ENCODE measurements around the gene LHPP.
"Not testable (repeated sequence)": the region's sequence is repeated elsewhere in the genome, so short reads cannot be mapped to it uniquely, and the experiment has no call there.

LHPP gene

GRCh38 chr10:124609698-124610097 is 148.1 kb downstream of the LHPP start:
- no peak for TF ChIP-seq CTCF (IDR thresholded peaks at IDR 0.05; ENCODE audit: unreplicated experiment in 3 of 3)
- Mint-ChIP-seq H3K4me1 (no peaks in the 10 kb centered on the region), H3K36me3 (ENCODE audit: low read depth) (no peaks in the 10 kb centered on the region), H3K27ac (peak overlapping the region in 1 of 3 experiments; percentile 76), H3K9me3 (no peaks in the 10 kb centered on the region), H3K4me3 (no peak overlapping the region), H3K27me3 (ENCODE audit: low read depth) (no peaks in the 10 kb centered on the region)

DNA sequence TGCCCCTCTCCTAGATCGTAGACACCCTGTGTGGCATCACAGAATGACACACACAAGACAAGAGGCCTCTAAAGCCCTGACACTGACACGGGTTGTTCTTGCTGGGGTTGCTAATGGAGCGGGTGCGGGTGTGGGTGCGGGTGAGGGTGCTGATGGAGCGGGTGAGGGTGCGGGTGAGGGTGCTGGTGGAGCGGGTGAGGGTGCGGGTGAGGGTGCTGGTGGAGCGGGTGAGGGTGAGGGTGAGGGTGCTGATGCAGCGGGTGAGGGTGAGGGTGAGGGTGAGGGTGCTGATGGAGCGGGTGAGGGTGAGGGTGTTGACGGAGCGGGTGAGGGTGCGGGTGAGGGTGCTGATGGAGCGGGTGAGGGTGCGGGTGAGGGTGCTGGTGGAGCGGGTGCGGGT is 148.6 kb downstream of the LHPP start:
- not testable (repeated sequence) for H3K27me3 Mint-ChIP-seq (ENCODE audit: low read depth); H3K27ac Mint-ChIP-seq; H3K4me3 Mint-ChIP-seq; H3K4me1 Mint-ChIP-seq; H3K36me3 Mint-ChIP-seq (ENCODE audit: low read depth); H3K9me3 Mint-ChIP-seq

DNA sequence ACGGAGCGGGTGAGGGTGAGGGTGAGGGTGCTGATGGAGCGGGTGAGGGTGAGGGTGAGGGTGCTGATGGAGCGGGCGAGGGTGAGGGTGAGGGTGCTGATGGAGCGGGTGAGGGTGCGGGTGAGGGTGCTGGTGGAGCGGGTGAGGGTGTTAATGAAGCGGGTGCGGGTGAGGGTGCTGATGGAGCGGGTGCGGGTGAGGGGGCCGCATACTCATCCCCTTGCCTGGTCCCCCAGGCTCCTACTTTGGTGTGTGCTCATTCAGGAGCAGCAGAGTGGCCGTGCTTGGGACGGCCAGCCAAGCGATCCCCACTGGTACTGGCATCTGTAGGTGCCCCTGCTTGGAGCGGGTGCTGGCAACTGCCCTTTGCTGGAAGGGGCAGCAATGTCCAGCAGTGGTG is 149.2 kb downstream of the LHPP start:
- H3K4me1 Mint-ChIP-seq; H3K27ac Mint-ChIP-seq; H3K4me3 Mint-ChIP-seq; H3K9me3 Mint-ChIP-seq; H3K36me3 Mint-ChIP-seq (ENCODE audit: low read depth); H3K27me3 Mint-ChIP-seq (ENCODE audit: low read depth): not testable (repeated sequence)

GRCh38 chr10:124611738-124612137 is 150.1 kb downstream of the LHPP start:
- TF ChIP-seq CTCF (IDR thresholded peaks at IDR 0.05; ENCODE audit: unreplicated experiment in 3 of 3) = no peak
- no peak overlapping the region for H3K4me3 Mint-ChIP-seq
- no peaks in the 10 kb centered on the region for H3K4me1 Mint-ChIP-seq
- H3K27me3 Mint-ChIP-seq (ENCODE audit: low read depth) = no peaks in the 10 kb centered on the region
- no peak overlapping the region for H3K27ac Mint-ChIP-seq
- H3K9me3 Mint-ChIP-seq = no peaks in the 10 kb centered on the region
- H3K36me3 Mint-ChIP-seq (ENCODE audit: low read depth) = peaks cover 3% of the 10 kb centered on the region

- H3K4me3 Mint-ChIP-seq = no peak overlapping the region
- no peak for TF ChIP-seq CTCF (IDR thresholded peaks at IDR 0.05; ENCODE audit: unreplicated experiment in 3 of 3)
Measured at GRCh38 chr10:124612611-124613498, 151.2 kb downstream of the LHPP start.

GRCh38 chr10:124614003-124614659 is 152.5 kb downstream of the LHPP start:
- peaks cover 2% of the 10 kb centered on the region for H3K4me1 Mint-ChIP-seq
- no peak for TF ChIP-seq CTCF (IDR thresholded peaks at IDR 0.05; ENCODE audit: unreplicated experiment in 3 of 3)
- no peaks in the 10 kb centered on the region for H3K27me3 Mint-ChIP-seq (ENCODE audit: low read depth)
- H3K36me3 Mint-ChIP-seq (ENCODE audit: low read depth) = peaks cover 3% of the 10 kb centered on the region
- no peak overlapping the region for H3K4me3 Mint-ChIP-seq
- no peaks in the 10 kb centered on the region for H3K9me3 Mint-ChIP-seq
- no peak overlapping the region for H3K27ac Mint-ChIP-seq

More at GRCh38 chr10:124612611-124613498, 151.2 kb downstream of the LHPP start:
- Mint-ChIP-seq H3K36me3 (ENCODE audit: low read depth) (peaks cover 3% of the 10 kb centered on the region), H3K27ac (peak overlapping the region in 1 of 3 experiments; percentile 40), H3K9me3 (no peaks in the 10 kb centered on the region), H3K27me3 (ENCODE audit: low read depth) (no peaks in the 10 kb centered on the region), H3K4me1 (no peaks in the 10 kb centered on the region)
